SK-MEL-5 (cell line): Measurements from ENCODE around the gene FIP1L1. TPM values are rescaled to one million over a fixed set of nuclear protein-coding genes. Genes with fewer than 3 reads are reported as not detected.
A peak's percentile ranks its signal among the peaks of the same experiment; 100 is the strongest.

Experiments
- DNase-seq: peaks from one replicate; pipeline ENCODE4 v3.0.0-alpha.2; 2016; ENCODE audit warnings: low read depth, low spot score
- in situ Hi-C: cut with HindIII; loops from 2 replicates; pipeline ENCODE4 v1.10.0; 2016; ENCODE audit warnings: low sequenced_read_pairs, high pct_unique_total_duplicates, low pct_unique_long_range_greater_than_20kb
- total RNA-seq: library from RNA; depleted of rRNA; stranded (reverse); fragments of >200 nt; shearing (Covaris generic); gene quantifications from 2 replicates; pipeline ENCODE4 v1.2.3, GENCODE V29; 2014

FIP1L1 gene
- total RNA-seq, 1 experiment from 2014 or later: 66.5 TPM

DNA sequence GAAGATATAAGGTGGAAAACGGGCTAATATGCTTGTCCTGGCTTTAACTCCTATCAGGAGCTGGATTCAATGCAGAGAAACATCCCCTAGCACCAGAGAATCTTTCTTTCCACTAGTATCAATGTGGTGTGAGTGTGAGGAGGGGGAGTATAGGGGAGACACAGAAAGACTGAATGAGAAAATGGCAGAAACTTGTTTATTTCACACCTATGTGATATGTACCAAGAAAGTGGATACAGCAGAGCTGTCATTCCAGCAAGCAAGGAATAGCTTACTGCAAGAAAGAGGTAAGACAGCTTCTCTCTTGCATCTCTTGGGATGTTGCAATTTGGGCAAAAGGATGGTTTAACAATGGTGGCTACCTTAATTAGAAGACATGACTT lies 108.2 kb downstream of the FIP1L1 start:
- in situ Hi-C loops: no loop called here
- DNase-seq: no peak

DNA sequence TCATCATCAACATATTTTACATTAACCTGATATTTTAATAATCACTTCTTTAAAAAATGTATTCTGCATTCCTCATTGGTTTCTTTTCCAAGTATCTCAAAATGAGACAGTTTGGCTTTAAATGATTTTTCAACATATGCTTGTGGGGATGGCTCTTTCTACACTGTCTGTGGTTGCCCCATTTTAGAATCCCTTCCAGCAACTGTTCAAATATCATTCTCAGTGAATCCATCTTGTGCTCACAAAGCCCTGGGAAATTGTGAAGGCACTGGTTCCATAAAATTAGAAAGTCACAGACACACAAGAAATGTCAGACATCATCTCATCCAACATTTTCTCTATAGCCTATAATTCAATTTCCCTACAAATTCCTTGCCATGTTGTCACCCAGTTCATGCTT lies 110.3 kb downstream of the FIP1L1 start:
- DNase-seq: no peak
- in situ Hi-C loops: no loop called here

DNA sequence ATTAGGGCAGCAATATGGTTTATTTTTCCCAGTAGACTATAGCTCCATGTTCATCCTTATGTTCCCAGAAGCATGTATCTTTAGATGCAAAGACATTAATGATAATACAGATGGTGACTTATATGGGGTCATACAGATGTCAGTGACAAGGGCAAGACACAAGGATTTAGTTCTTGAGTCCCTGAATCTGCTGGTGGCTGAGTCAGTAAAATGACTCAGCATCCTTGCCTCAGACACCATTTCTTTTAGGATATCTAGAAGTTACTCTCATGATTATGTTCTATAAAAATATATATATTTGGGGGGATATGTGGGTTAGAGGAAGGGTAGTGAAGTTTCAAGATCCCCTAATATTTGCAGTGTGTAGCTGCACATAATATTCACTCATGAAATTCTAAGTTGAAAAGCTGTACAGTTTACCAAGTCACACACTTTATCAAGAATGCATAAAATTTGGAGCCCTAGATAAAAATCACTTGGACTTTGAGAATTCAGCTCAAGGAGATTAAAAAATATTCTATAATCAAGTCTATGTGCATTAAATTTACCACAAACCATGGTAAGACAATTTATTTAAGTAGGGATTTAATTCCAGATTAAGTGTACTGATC lies 111.9 kb downstream of the FIP1L1 start:
- no peak for DNase-seq
- in situ Hi-C loops: no loop called here

DNA sequence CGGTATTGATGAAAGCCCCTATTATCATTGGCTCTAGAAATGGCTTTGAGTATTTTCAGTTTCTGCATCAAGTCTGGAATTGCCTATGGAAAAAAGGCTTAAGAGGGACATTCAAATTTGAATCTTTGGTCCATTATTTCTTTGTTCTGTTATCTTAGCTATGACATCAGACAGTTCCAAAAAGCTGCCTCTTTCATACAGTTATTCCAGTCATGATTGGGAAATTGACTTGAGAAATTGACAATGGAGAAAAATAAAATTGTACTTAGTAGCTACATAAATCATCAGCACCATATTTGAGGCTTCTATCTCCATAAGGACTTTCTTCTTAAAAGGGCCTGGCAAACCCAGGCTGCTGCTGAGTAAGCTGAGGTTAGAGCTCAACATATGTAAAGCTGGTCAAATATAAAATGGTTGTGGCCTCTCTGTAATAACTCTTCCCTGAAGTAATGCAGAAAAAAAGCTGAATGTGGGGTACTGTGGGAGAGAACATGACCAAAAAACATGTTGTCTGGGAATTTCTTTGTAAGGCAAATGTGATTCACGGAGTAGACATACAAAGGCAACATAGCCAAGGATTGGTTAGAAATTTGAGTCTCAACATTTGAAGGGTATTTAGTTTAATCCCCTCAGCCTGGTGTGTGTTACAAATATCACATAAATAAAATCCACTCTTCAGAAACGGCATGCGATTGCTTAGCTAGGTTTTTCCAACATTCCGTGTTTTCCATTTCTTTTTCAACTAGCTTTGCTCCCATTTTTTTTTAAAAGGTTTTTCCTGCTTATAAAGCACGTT lies 112.9 kb downstream of the FIP1L1 start:
- DNase-seq: no peak
- in situ Hi-C loops: no loop called here

DNA sequence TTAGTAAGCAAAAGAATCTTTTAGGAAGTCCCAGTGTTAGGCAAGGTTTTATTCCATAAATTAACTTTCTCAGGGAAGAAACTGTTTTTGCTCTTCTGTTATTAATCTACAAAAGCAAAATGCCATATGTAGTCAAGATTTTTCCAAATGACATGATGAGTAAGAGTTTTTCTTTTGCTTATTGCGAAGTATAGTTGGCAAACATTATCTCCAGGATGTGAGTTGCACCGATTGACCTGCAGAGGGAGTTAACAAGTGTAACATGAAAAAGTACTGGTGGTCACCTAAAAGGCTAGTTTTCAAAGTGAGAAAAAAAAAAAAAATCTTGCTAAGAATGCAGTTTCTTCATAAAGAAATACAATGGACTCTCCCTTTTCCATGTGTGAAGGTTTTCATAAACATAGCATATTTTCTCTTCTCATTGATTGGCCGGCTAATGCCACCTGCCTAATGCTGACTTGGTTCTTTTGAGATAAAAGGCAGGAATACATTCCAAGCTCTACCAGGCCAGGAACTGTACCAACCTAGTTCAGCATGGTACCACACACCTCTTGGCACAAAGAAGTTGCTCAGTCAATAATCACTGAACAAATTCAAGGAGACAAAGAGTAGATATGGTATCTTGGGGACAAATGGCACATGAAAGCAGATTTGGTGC lies 113.7 kb downstream of the FIP1L1 start:
- in situ Hi-C loops: no loop called here
- peak; percentile 68 for DNase-seq

DNA sequence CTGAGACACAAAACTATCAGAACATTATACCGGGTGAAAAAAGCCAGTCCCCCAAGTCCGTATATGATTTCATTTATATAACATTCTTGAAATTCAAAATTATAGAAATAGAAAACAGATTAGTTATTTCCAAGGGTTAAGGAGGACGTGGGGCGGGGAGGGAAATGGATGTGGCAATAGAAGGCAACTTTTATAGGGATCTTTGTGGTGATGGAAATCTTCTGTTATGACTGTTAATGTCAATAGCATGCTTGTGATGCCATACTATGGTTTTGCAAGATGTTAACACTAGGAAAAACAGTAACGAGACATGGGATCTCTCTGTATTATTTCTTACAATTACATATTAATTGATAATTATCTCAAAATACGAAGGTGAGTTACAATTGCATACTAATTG lies 117.4 kb downstream of the FIP1L1 start:
- DNase-seq: no peak
- in situ Hi-C loops: no loop called here

DNA sequence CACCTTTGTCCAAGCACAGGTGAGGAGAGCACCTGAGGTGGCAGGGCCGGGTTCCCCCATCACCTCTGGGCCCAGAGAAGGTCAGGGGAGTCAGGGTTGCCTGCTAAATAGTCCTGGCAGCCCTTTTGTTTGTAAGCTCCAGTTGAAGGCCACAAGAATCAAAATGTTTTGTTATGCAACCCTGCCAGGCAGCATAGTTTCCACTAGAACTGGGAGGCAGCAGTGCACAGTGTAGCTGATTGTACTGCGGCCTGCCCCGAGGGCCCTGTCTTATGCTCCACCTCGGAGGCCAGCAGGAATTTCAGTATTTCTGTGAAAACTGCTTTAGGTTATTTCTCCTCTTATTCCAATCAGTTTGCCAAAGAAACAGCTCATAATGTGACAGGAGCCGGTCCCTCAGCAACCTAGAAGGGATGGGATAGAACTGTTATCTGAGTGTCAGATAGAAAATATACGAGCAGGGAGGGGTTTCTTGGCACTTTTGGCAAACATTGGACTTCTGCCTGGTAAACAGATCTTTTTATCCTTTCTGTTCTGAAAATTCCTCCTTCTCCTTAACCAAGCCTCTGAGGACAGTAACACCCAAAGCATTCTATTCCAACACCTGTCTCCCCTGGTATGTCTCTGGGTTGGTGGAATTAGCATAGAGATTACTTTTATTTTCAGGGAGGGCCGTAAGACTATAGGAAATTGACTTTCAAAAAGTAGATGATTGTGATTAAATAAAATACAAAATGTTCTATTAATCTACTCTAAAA lies 120.2 kb downstream of the FIP1L1 start:
- DNase-seq: peak; percentile 69
- in situ Hi-C loops: no loop called here

DNA sequence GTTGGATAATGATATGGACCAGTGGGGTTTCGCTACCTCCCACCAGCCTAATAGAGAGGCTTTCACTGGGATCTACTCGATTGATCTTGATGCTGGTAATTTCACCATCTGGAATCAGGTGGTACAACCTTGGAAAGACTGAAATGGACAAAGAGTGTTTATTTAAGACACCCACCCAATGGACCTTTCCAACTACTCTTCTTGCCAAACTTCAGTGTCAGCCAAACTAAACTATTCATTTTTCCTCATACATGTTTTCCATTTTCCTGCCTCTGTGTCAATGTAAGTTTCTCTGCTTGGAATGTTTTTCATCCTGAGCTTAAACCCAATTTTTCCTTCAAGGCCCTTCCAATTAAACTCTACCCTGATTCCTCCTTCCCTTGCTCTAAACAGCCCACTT lies 121.3 kb downstream of the FIP1L1 start:
- in situ Hi-C loops: no loop called here
- no peak for DNase-seq

DNA sequence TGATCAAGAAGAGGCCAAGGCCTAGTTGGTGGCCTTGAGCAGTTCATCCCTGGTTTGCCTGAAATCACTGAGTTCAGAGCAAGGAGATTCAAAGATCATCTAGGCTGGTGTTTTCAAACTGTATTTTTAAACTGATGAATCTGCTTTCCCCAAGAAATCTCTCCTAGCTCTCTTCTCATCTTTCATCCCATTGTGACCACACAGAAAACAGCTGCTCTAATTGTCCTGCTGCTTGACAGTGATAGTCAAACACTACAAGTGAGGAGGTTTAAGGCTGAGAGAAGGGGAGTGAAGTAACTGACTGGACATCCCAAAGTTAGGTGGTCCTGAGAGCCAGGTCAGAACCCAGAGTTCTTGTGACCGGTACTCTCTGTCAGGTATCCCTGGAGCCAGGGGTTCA lies 122.3 kb downstream of the FIP1L1 start:
- DNase-seq: no peak
- in situ Hi-C loops: no loop called here

DNA sequence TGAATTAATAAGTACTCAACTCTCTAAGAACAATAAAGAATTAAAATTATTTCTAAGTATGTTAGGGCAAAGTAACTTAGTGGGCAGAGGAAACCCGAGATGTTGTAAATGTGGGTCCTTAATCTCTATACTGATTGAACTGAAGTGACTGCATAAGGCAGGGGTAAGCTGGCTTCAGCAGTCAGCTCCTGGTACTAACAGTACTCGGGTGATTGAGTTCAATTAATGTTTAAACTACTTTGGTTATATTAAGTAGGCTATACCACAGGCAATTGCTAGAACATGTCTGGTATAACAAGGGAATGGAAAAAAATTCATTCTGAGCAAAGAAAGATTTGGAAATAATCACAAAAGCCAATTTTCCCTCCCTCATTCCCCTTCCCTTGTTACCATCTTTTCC lies 123.1 kb downstream of the FIP1L1 start:
- in situ Hi-C loops: no loop called here
- DNase-seq: no peak

DNA sequence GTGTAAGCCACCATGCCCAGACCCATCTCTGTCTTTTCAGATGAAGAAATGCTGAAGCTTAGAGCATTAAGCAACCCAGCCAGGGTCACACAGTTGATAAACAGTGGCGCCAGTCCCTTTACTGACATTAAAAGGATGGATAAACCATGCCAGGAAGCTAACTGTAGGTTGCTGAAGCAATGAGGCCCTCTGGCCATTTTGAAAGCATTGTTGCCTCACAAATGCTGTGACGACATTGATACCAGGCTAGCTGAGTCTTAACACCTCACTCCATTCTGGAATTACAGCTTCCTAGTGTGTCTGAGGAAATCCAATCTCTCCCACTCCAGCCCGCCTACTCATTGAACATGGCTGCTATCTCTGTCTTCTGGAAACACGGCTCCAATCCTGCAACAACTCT lies 124.1 kb downstream of the FIP1L1 start:
- DNase-seq: no peak
- in situ Hi-C loops: no loop called here

DNA sequence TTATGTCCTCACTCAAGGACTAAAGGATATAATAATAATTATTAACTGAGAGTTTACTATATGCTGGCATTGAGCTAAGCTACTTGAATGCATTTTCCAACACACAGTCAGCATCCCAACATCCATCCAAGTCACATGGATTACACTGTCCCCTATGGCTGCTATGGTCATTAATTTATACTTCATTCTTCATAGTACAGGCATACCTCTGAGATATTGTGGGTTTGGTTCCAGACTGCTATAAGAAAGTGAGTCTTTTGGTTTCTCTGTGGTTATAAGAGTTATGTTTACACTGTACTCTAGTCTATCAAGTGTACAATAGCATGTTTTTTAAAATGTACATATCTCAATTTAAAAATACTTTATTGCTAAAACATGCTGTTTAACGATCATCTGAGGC lies 124.7 kb downstream of the FIP1L1 start:
- no peak for DNase-seq
- in situ Hi-C loops: no loop called here

DNA sequence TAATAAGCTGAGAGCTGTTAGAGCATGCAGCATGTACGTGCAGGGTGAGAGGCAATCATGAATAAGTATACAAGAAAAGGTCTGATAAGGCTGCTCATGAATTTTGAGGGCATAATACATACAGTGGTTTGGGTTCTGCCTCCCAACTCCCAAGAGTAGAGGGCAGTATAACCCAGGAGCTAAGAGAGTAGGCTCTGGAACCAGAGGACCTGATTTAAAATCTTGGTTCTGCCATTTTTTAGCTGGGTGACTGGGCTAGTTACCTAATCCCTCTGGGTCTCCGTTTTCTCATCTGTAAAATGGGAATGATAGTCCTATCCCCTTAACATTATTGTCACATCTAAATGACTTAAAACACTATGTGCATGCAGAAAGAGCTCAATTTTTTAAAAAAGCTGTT lies 128.5 kb downstream of the FIP1L1 start:
- DNase-seq: peak; percentile 44
- in situ Hi-C loops: no loop called here

DNA sequence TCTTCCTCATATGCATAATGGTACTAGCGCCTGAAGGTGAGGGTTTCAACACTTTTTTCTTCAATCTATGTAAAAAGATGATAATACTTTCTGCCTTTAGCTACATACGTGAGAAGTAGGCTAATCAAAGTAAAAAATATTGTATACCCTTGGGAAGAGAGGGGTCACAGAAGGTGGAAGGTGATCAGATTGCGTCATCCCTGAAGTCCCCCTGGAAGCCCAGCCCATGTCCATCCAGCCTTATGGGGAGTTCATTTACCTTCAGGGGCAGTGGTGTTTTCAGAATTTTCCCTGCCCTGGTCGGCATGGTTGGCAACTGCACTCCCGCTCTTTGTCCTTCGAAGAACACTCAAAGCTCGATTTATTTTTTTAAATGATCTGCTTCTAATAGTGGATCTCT lies 129.6 kb downstream of the FIP1L1 start:
- DNase-seq: no peak
- in situ Hi-C loops: no loop called here

DNA sequence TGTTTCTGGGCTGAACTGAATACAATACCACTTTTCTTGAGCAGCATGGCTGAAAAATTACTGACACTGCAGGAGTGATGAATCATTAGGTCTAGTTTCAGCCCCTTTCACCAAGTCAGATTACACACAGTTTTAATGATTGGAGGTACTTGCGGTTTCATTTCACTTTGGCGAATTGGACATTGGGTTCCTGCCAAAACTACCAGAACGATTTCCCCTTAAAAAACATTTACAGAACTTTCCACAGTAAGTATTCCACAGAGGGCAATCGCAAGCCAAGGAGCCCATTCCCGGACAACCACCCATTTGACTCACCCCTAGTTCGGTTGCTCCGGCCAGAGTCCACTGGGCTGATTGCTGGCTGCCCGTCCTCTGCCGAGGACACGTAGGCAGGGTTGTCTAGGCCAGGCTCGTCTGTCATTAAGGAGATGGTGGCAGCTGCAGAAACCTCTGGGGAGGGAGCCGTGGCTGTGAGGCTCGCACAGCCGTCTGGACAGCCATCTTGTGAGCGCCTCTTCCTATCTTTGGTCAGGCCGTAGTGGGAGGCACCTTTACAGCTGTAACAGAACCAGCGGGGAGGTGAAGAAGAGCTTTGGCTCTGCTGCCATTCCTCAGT lies 130.3 kb downstream of the FIP1L1 start:
- in situ Hi-C loops: no loop called here
- no peak for DNase-seq

DNA sequence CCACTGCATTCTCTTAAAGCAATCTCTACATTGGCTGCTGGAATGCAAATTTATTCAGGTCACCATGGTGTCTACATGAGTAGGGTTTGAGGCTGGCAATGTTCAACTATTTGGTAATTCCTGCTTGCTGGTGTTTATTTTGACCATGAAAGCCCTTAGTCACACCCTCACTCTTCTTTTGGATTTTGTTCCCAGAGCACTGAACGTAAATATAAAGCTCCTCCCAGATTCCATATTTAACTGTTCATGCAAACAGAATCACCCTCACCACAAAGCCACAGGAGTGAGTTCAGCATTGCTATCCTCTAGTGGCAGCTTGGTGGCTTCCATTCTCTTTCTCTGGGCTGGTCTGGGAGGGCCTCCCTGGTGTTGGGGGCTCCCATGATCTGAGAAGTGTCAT lies 131.0 kb downstream of the FIP1L1 start:
- in situ Hi-C loops: no loop called here
- no peak for DNase-seq

DNA sequence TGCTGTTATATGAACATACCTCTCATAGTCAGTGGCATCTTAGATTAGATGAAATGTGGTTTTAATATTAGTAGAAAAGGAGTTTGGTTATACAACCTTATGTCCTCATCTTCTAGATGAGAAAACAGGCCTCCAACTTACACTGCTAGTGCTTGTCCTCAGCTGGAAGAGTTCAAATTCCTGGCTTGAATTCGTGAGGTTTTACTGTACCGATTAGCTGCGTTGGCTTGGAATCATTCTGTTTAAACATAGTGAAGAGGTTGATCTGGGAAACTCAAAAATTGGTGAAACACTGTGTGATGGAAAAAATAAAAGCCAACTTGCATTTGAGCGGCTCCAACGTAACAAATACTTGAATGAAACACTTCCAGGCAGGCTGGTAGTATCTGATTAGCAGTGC lies 132.9 kb downstream of the FIP1L1 start:
- no peak for DNase-seq
- in situ Hi-C loops: no loop called here
